ENCODE results near the gene ZNF726. TPM values are rescaled to one million over a fixed set of nuclear protein-coding genes. Genes with fewer than 3 reads are reported as not detected.

Gene ZNF726
- total and polyA plus RNA-seq, 2 experiments from 2014 or later, result 0.48 to 0.66 TPM

- peaks cover 97% of the 10 kb centered on the region for H3K9me3 Mint-ChIP-seq
- no peaks in the 10 kb centered on the region; the same call in 1 of the 2 replicates for H3K36me3 ChIP-seq (ENCODE audit: insufficient read depth)
- no peak overlapping the region for H3K4me3 Mint-ChIP-seq
- TF ChIP-seq CREB1 (CRISPR knock-in tag; IDR thresholded peaks at IDR 0.05; ENCODE audit: low read depth) (no peak), ZNF462 (CRISPR knock-in tag; IDR thresholded peaks at IDR 0.05) (no peak), EZH2 (IDR thresholded peaks at IDR 0.05; ENCODE audit: low read depth, unreplicated experiment) (no peak), CTCF (conservative IDR thresholded peaks at IDR 0.05; ENCODE audit: low read depth in 2 of 2) (no peak), NANOG (IDR thresholded peaks at IDR 0.05; ENCODE audit: borderline replicate concordance) (no peak), EZH2phosphoT487 (IDR thresholded peaks at IDR 0.05; ENCODE audit: unreplicated experiment) (no peak), ETS1 (IDR thresholded peaks at IDR 0.05) (no peak), REST (IDR thresholded peaks at IDR 0.05; ENCODE audit: unreplicated experiment) (no peak), JUNB (IDR thresholded peaks at IDR 0.05; ENCODE audit: unreplicated experiment) (no peak), ZNF331 (CRISPR knock-in tag; IDR thresholded peaks at IDR 0.05; ENCODE audit: low read depth) (no peak)
- peaks cover 25% of the 10 kb centered on the region; the same call in 2 of the 3 replicates for H3K36me3 Mint-ChIP-seq (ENCODE audit: low read depth)
- H3K9me2 ChIP-seq (ENCODE audit: insufficient read depth), result no peaks in the 10 kb centered on the region
- H3K4me3 ChIP-seq, result no peak overlapping the region
- H3K27me3 Mint-ChIP-seq (ENCODE audit: insufficient read depth, low read depth, poor library complexity), result peaks cover 1% of the 10 kb centered on the region
- H2AFZ ChIP-seq, result no peak overlapping the region
- H3K4me1 Mint-ChIP-seq, result no peaks in the 10 kb centered on the region
- no peak overlapping the region for H3K4me2 ChIP-seq
- H3F3A ChIP-seq (replicated peaks; ENCODE audit: low read depth), result no peaks in the 10 kb centered on the region
- no peak overlapping the region for H3K27ac Mint-ChIP-seq
- no peaks in the 10 kb centered on the region for H4K20me1 ChIP-seq (replicated peaks; ENCODE audit: insufficient read depth)
- no peak for ATAC-seq
- DNase-seq (ENCODE audit: low spot score), result no peak
- no peaks in the 10 kb centered on the region for H3K4me1 ChIP-seq (ENCODE audit: insufficient read depth)
- H3K79me2 ChIP-seq (replicated peaks; ENCODE audit: insufficient read depth), result no peaks in the 10 kb centered on the region
- no peaks in the 10 kb centered on the region for H3K27me3 ChIP-seq (ENCODE audit: insufficient read depth)
- H3K27ac ChIP-seq (ENCODE audit: low read depth), result no peak overlapping the region
Measured at GRCh38 chr19:23980805-23981204, 66.1 kb downstream of the ZNF726 start.

Data from GM23338 (cell line).